ENCODE results near the gene MACROD2.

MACROD2 gene

GRCh38 chr20:16081421-16081820, 2086.1 kb downstream of the MACROD2 start:
- Histone ChIP-seq H3K4me2 (ENCODE audit: low read depth, low read length, poor library complexity, severe bottlenecking) (no peak overlapping the region), H3K36me3 (ENCODE audit: low read length) (no peaks in the 10 kb centered on the region), H3K9me3 (ENCODE audit: insufficient read depth, low read length) (no peaks in the 10 kb centered on the region), H3F3A (ENCODE audit: insufficient read depth) (no peaks in the 10 kb centered on the region), H3K9ac (ENCODE audit: low read length) (no peak overlapping the region), H3K9me2 (replicated peaks; ENCODE audit: insufficient read depth, low read length) (no peaks in the 10 kb centered on the region), H2AFZ (ENCODE audit: low read depth, low read length, severe bottlenecking) (no peak overlapping the region), H3K79me2 (ENCODE audit: insufficient read depth, low read length) (no peaks in the 10 kb centered on the region), H3K27me3 (ENCODE audit: low read length) (no peaks in the 10 kb centered on the region), H3K4me3 (ENCODE audit: insufficient read depth, low read length, poor library complexity, severe bottlenecking) (no peak overlapping the region), H3K27ac (ENCODE audit: low read depth, low read length) (no peak overlapping the region), H4K20me1 (ENCODE audit: low read depth, low read length) (no peaks in the 10 kb centered on the region)
- no peak for TF ChIP-seq EZH2phosphoT487 (conservative IDR thresholded peaks at IDR 0.05; ENCODE audit: low read length)
- TF ChIP-seq CTCF (IDR thresholded peaks at IDR 0.05; ENCODE audit: insufficient read depth, low read length, poor library complexity, severe bottlenecking): no peak

GRCh38 chr20:16082051-16082550, 2086.8 kb downstream of the MACROD2 start:
- H3K4me3 ChIP-seq (ENCODE audit: insufficient read depth, low read length, poor library complexity, severe bottlenecking): no peak overlapping the region
- H3K79me2 ChIP-seq (ENCODE audit: insufficient read depth, low read length): no peaks in the 10 kb centered on the region
- no peak overlapping the region for H3K27ac ChIP-seq (ENCODE audit: low read depth, low read length)
- no peaks in the 10 kb centered on the region for H4K20me1 ChIP-seq (ENCODE audit: low read depth, low read length)
- H2AFZ ChIP-seq (ENCODE audit: low read depth, low read length, severe bottlenecking): no peak overlapping the region
- no peaks in the 10 kb centered on the region for H3F3A ChIP-seq (ENCODE audit: insufficient read depth)
- TF ChIP-seq CTCF (IDR thresholded peaks at IDR 0.05; ENCODE audit: insufficient read depth, low read length, poor library complexity, severe bottlenecking): no peak
- no peak for TF ChIP-seq EZH2phosphoT487 (conservative IDR thresholded peaks at IDR 0.05; ENCODE audit: low read length)
- no peaks in the 10 kb centered on the region for H3K36me3 ChIP-seq (ENCODE audit: low read length)
- H3K9me2 ChIP-seq (replicated peaks; ENCODE audit: insufficient read depth, low read length): no peaks in the 10 kb centered on the region
- H3K9me3 ChIP-seq (ENCODE audit: insufficient read depth, low read length): no peaks in the 10 kb centered on the region
- H3K27me3 ChIP-seq (ENCODE audit: low read length): no peaks in the 10 kb centered on the region
- H3K4me2 ChIP-seq (ENCODE audit: low read depth, low read length, poor library complexity, severe bottlenecking): no peak overlapping the region
- no peak overlapping the region for H3K9ac ChIP-seq (ENCODE audit: low read length)

GRCh38 chr20:16083639-16084280, 2088.4 kb downstream of the MACROD2 start:
- Histone ChIP-seq H2AFZ (ENCODE audit: low read depth, low read length, severe bottlenecking) (no peak overlapping the region), H3F3A (ENCODE audit: insufficient read depth) (no peaks in the 10 kb centered on the region), H3K79me2 (ENCODE audit: insufficient read depth, low read length) (no peaks in the 10 kb centered on the region), H3K4me3 (ENCODE audit: insufficient read depth, low read length, poor library complexity, severe bottlenecking) (no peak overlapping the region), H4K20me1 (ENCODE audit: low read depth, low read length) (no peaks in the 10 kb centered on the region), H3K9me2 (replicated peaks; ENCODE audit: insufficient read depth, low read length) (no peaks in the 10 kb centered on the region), H3K36me3 (ENCODE audit: low read length) (no peaks in the 10 kb centered on the region), H3K27me3 (ENCODE audit: low read length) (no peaks in the 10 kb centered on the region), H3K9me3 (ENCODE audit: insufficient read depth, low read length) (no peaks in the 10 kb centered on the region), H3K4me2 (ENCODE audit: low read depth, low read length, poor library complexity, severe bottlenecking) (no peak overlapping the region), H3K27ac (ENCODE audit: low read depth, low read length) (no peak overlapping the region), H3K9ac (ENCODE audit: low read length) (no peak overlapping the region)
- TF ChIP-seq CTCF (IDR thresholded peaks at IDR 0.05; ENCODE audit: insufficient read depth, low read length, poor library complexity, severe bottlenecking): no peak
- no peak for TF ChIP-seq EZH2phosphoT487 (conservative IDR thresholded peaks at IDR 0.05; ENCODE audit: low read length)
